Parathyroid adenoma (tissue), 2 donors: ENCODE measurements around the gene FYB1.

ENCODE experiments used
- H2AFZ ChIP-seq: fragments of 300-600 bp; sonication (generic); one replicate; pipeline ENCODE4 v1.7.0; 2017; ENCODE audit warnings: antibody characterized with exemption, mild to moderate bottlenecking
- H3K27ac ChIP-seq: fragments of 300-600 bp; sonication (generic); one replicate; pipeline ENCODE4 v1.7.0; 2017
- H3K27me3 ChIP-seq: fragments of 300-600 bp; sonication (generic); one replicate; pipeline ENCODE4 v1.7.0; 2017; ENCODE audit warnings: low read length; ENCODE audit not compliant: control insufficient read depth, insufficient read depth
- H3K36me3 ChIP-seq: fragments of 300-600 bp; sonication (generic); one replicate; pipeline ENCODE4 v1.7.0; 2017; ENCODE audit warnings: low read length; ENCODE audit not compliant: control insufficient read depth, insufficient read depth
- H3K4me1 ChIP-seq: fragments of 300-600 bp; sonication (generic); one replicate; pipeline ENCODE4 v1.7.0; 2017; ENCODE audit warnings: control low read depth
- H3K4me2 ChIP-seq: fragments of 300-600 bp; sonication (generic); one replicate; pipeline ENCODE4 v1.7.0; 2017; ENCODE audit warnings: low read length
- H3K4me3 ChIP-seq: fragments of 300-600 bp; sonication (generic); one replicate; pipeline ENCODE4 v1.7.0; 2017; ENCODE audit warnings: low read depth, low read length
- H3K79me2 ChIP-seq: fragments of 300-600 bp; sonication (generic); one replicate; pipeline ENCODE4 v1.7.0; 2017; ENCODE audit warnings: control low read depth
- H3K9ac ChIP-seq: fragments of 300-600 bp; sonication (generic); one replicate; pipeline ENCODE4 v1.7.0; 2017; ENCODE audit warnings: mild to moderate bottlenecking
- H3K9me3 ChIP-seq: fragments of 300-600 bp; sonication (generic); one replicate; pipeline ENCODE4 v1.7.0; 2017; ENCODE audit warnings: low read length; ENCODE audit not compliant: control insufficient read depth
- TF ChIP-seq, protein P1 (sequence below): fragments of 300-600 bp; sonication (generic); IDR thresholded peaks from one replicate; pipeline ENCODE4 v1.7.0; 2017; ENCODE audit warnings: antibody characterized with exemption, mild to moderate bottlenecking
- donor health status: primary hyperparathyroidism.

FYB1 gene

DNA sequence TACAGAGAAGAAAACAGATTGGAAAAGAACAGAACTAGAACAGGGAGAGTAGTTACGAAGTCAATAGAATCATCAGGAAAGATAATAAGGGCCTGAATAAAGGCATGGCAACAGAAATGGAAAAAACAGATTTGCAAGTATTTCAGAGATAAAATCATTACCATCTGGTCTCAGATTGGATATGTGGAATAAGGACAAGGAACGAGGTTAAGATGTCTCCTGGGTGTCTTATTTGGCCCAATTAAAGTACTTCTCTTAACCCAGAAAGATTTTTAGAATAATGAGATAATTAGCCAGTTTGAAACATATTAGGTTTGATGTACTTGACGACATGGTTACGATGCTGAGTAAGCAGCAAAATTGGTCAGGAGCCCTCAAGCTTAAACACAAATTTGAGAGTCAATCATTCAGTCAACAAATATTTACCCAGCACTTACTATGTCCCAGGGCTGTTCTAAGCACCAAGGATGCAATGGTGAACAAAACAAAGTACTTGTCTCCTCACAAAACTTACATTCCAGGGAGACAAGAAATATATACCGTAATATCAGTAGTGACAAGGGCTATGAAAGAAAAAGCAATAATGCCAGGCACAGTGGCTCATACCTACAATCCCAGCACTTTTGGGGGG lies 163.5 kb downstream of the FYB1 start:
- Histone ChIP-seq H3K79me2 (peaks cover 40% of the 10 kb centered on the region), H3K9ac (no peak overlapping the region), H2AFZ (no peak overlapping the region), H3K36me3 (no peaks in the 10 kb centered on the region), H3K9me3 (no peaks in the 10 kb centered on the region), H3K4me1 (no peaks in the 10 kb centered on the region), H3K4me2 (no peak overlapping the region), H3K27me3 (no peaks in the 10 kb centered on the region), H3K27ac (no peak overlapping the region), H3K4me3 (no peak overlapping the region)
- TF ChIP-seq, protein P1, sequence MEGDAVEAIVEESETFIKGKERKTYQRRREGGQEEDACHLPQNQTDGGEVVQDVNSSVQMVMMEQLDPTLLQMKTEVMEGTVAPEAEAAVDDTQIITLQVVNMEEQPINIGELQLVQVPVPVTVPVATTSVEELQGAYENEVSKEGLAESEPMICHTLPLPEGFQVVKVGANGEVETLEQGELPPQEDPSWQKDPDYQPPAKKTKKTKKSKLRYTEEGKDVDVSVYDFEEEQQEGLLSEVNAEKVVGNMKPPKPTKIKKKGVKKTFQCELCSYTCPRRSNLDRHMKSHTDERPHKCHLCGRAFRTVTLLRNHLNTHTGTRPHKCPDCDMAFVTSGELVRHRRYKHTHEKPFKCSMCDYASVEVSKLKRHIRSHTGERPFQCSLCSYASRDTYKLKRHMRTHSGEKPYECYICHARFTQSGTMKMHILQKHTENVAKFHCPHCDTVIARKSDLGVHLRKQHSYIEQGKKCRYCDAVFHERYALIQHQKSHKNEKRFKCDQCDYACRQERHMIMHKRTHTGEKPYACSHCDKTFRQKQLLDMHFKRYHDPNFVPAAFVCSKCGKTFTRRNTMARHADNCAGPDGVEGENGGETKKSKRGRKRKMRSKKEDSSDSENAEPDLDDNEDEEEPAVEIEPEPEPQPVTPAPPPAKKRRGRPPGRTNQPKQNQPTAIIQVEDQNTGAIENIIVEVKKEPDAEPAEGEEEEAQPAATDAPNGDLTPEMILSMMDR: no peak
